ENCODE data around the gene MERTK.

MERTK gene

GRCh38 chr2:112004253-112004645 lies 105.8 kb downstream of the MERTK start:
- H3K4me3 ChIP-seq (ENCODE audit: low read depth, low read length) = no peak overlapping the region
- TF ChIP-seq CTCF (IDR thresholded peaks at IDR 0.05; ENCODE audit: borderline replicate concordance, insufficient read depth, low read depth, low read length) = no peak

GRCh38 chr2:112005406-112006075 lies 107.1 kb downstream of the MERTK start:
- no peak overlapping the region for H3K4me3 ChIP-seq (ENCODE audit: low read depth, low read length)
- no peak for TF ChIP-seq CTCF (IDR thresholded peaks at IDR 0.05; ENCODE audit: borderline replicate concordance, insufficient read depth, low read depth, low read length)

- TF ChIP-seq CTCF (IDR thresholded peaks at IDR 0.05; ENCODE audit: borderline replicate concordance, insufficient read depth, low read depth, low read length) = no peak
- no peak overlapping the region for H3K4me3 ChIP-seq (ENCODE audit: low read depth, low read length)
Observed at GRCh38 chr2:112006076-112006410, 107.6 kb downstream of the MERTK start.

- no peak overlapping the region for H3K4me3 ChIP-seq (ENCODE audit: low read depth, low read length)
- TF ChIP-seq CTCF (IDR thresholded peaks at IDR 0.05; ENCODE audit: borderline replicate concordance, insufficient read depth, low read depth, low read length) = no peak
Observed at GRCh38 chr2:112007493-112007892, 109.1 kb downstream of the MERTK start.

- no peak for TF ChIP-seq CTCF (IDR thresholded peaks at IDR 0.05; ENCODE audit: borderline replicate concordance, insufficient read depth, low read depth, low read length)
- H3K4me3 ChIP-seq (ENCODE audit: low read depth, low read length) = no peak overlapping the region
Observed at GRCh38 chr2:112008910-112009485, 110.6 kb downstream of the MERTK start.

GRCh38 chr2:112010751-112011150 lies 112.3 kb downstream of the MERTK start:
- no peak for TF ChIP-seq CTCF (IDR thresholded peaks at IDR 0.05; ENCODE audit: borderline replicate concordance, insufficient read depth, low read depth, low read length)
- H3K4me3 ChIP-seq (ENCODE audit: low read depth, low read length) = no peak overlapping the region

- no peak for TF ChIP-seq CTCF (IDR thresholded peaks at IDR 0.05; ENCODE audit: borderline replicate concordance, insufficient read depth, low read depth, low read length)
- no peak overlapping the region for H3K4me3 ChIP-seq (ENCODE audit: low read depth, low read length)
Observed at GRCh38 chr2:112012556-112012955, 114.1 kb downstream of the MERTK start.

All from GM12875 (cell line).